Right atrium auricular region (tissue), 2 donors: ENCODE data around the gene TNIP2. TPM values are rescaled to one million over a fixed set of nuclear protein-coding genes. Genes with fewer than 3 reads are reported as not detected.

Experiments used
- DNase-seq: peaks from one replicate; pipeline ENCODE4 v3.0.0-alpha.2; 2019; ENCODE audit warnings: low spot score
- H3K27ac ChIP-seq, 2 donors: fragments of 200-600 bp; sonication (generic); 1 replicate in 1 of 2; 2 replicates in 1 of 2; pipeline ENCODE4 v1.5.1; 2016 to 2019
- H3K27me3 ChIP-seq, 2 donors: fragments of 200-600 bp; sonication (generic); one replicate each; pipeline versions ENCODE4 v1.5.1 to v1.6.0; 2017 to 2019
- H3K36me3 ChIP-seq: fragments of 200-600 bp; sonication (generic); one replicate; pipeline ENCODE4 v1.5.1; 2016
- H3K4me1 ChIP-seq, 2 donors: fragments of 200-600 bp; sonication (generic); one replicate each; pipeline versions ENCODE4 v1.5.1 to v1.6.0; 2017 to 2019
- H3K4me3 ChIP-seq, 2 donors: fragments of 200-600 bp; sonication (generic); 1 replicate in 1 of 2; 2 replicates in 1 of 2; pipeline ENCODE4 v1.5.1; 2017 to 2019; ENCODE audit warnings: mild to moderate bottlenecking in 1 of 2, moderate library complexity in 1 of 2
- H3K9me3 ChIP-seq, 2 donors: fragments of 200-600 bp; sonication (generic); one replicate each; pipeline ENCODE4 v1.5.1; 2019
- total RNA-seq, 2 donors: library from RNA; depleted of rRNA; stranded (reverse); fragments of >200 nt; gene quantifications; one replicate each; pipeline ENCODE4 v1.1.0, GENCODE V29; 2016
- TF ChIP-seq, protein P1 (sequence below), 2 donors: fragments of 200-600 bp; sonication (generic); IDR thresholded peaks; one replicate each; pipeline ENCODE4 v1.5.1; 2019; ENCODE audit warnings: antibody characterized with exemption in 2 of 2

TNIP2 gene
- total RNA-seq, 2 donors from 2014 or later: 28.0 to 45.8 TPM

- H3K4me1 ChIP-seq: no peaks in the 10 kb centered on the region
- peaks cover 0 to 14% of the 10 kb centered on the region in 2 donors for H3K9me3 ChIP-seq
Observed at GRCh38 chr4:2735869-2736268, 20.3 kb downstream of the TNIP2 start.

DNA sequence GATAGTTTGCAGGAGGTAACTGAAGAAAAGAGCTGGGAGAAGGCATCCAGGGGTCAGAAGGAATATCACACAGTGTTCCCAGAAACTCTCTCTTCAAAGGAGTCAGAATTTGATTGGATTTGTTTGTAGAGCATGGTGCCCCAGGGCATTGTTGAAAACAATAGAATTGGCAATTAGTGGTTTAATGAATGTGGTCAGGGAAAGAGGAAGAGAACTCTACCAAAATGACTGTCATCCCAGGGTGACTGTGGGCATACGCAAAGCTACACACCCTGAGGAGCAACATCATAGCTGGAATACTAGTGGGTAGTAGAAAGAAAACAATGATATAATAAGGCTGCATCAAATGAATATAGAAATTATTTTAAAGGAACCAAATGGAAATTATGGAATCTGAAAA is 21.5 kb downstream of the TNIP2 start:
- TF ChIP-seq, protein P1, sequence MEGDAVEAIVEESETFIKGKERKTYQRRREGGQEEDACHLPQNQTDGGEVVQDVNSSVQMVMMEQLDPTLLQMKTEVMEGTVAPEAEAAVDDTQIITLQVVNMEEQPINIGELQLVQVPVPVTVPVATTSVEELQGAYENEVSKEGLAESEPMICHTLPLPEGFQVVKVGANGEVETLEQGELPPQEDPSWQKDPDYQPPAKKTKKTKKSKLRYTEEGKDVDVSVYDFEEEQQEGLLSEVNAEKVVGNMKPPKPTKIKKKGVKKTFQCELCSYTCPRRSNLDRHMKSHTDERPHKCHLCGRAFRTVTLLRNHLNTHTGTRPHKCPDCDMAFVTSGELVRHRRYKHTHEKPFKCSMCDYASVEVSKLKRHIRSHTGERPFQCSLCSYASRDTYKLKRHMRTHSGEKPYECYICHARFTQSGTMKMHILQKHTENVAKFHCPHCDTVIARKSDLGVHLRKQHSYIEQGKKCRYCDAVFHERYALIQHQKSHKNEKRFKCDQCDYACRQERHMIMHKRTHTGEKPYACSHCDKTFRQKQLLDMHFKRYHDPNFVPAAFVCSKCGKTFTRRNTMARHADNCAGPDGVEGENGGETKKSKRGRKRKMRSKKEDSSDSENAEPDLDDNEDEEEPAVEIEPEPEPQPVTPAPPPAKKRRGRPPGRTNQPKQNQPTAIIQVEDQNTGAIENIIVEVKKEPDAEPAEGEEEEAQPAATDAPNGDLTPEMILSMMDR (IDR thresholded peaks at IDR 0.05): no peak
- H3K27me3 ChIP-seq: no peaks in the 10 kb centered on the region
- DNase-seq: no peak
- H3K4me1 ChIP-seq: no peaks in the 10 kb centered on the region
- peaks cover 0 to 14% of the 10 kb centered on the region in 2 donors for H3K9me3 ChIP-seq
- no peak overlapping the region for H3K4me3 ChIP-seq
- no peak overlapping the region for H3K27ac ChIP-seq
- H3K36me3 ChIP-seq: peaks cover 22% of the 10 kb centered on the region

More at GRCh38 chr4:2735869-2736268, 20.3 kb downstream of the TNIP2 start:
- TF ChIP-seq, protein P1 (IDR thresholded peaks at IDR 0.05): no peak
- H3K36me3 ChIP-seq: peaks cover 22% of the 10 kb centered on the region
- no peak overlapping the region for H3K4me3 ChIP-seq
- no peak for DNase-seq
- H3K27ac ChIP-seq: no peak overlapping the region
- H3K27me3 ChIP-seq: no peaks in the 10 kb centered on the region

GRCh38 chr4:2733844-2734574 is 22.1 kb downstream of the TNIP2 start:
- Histone ChIP-seq H3K9me3 (peaks cover 0 to 14% of the 10 kb centered on the region in 2 donors), H3K4me1 (no peaks in the 10 kb centered on the region), H3K4me3 (no peak overlapping the region), H3K27ac (no peak overlapping the region), H3K27me3 (no peaks in the 10 kb centered on the region), H3K36me3 (peaks cover 22% of the 10 kb centered on the region)
- DNase-seq: no peak
- TF ChIP-seq, protein P1 (IDR thresholded peaks at IDR 0.05): no peak

- H3K27ac ChIP-seq: no peak overlapping the region
- H3K4me3 ChIP-seq: no peak overlapping the region
- DNase-seq: no peak
- H3K4me1 ChIP-seq: no peaks in the 10 kb centered on the region
- H3K9me3 ChIP-seq: peaks cover 0 to 14% of the 10 kb centered on the region in 2 donors
- H3K36me3 ChIP-seq: peaks cover 22% of the 10 kb centered on the region
- no peaks in the 10 kb centered on the region for H3K27me3 ChIP-seq
- TF ChIP-seq, protein P1 (IDR thresholded peaks at IDR 0.05): no peak
Observed at GRCh38 chr4:2733001-2733843, 22.9 kb downstream of the TNIP2 start.

GRCh38 chr4:2732526-2732925 is 23.6 kb downstream of the TNIP2 start:
- Histone ChIP-seq H3K36me3 (peaks cover 22% of the 10 kb centered on the region), H3K27ac (no peak overlapping the region), H3K4me1 (no peaks in the 10 kb centered on the region), H3K9me3 (peaks cover 0 to 14% of the 10 kb centered on the region in 2 donors), H3K27me3 (no peaks in the 10 kb centered on the region), H3K4me3 (no peak overlapping the region)
- DNase-seq: no peak
- TF ChIP-seq, protein P1 (IDR thresholded peaks at IDR 0.05): no peak
